ENCODE data around the gene CCR5.
A peak's percentile ranks its signal among the peaks of the same experiment; 100 is the strongest.

GRCh38 chr3:46395210-46395661 lies 24.5 kb downstream of the CCR5 start:
- TF ChIP-seq CTCF (IDR thresholded peaks at IDR 0.05; ENCODE audit: borderline replicate concordance, extremely low read depth, low read length, poor library complexity, severe bottlenecking): peak; percentile 49
- TF ChIP-seq EZH2 (IDR thresholded peaks at IDR 0.05; ENCODE audit: borderline replicate concordance, low read depth, low read length, severe bottlenecking): no peak
